22Rv1 (cell line): ENCODE measurements around the gene VENTX.

Experiments used
- ZFX ChIP-seq: fragments of 450-650 bp; IDR thresholded peaks from 2 replicates; pipeline ENCODE4 v1.6.1; 2017; ENCODE audit warnings: antibody characterized with exemption, borderline replicate concordance
- TF ChIP-seq, protein P1 (sequence below): fragments of 450-650 bp; IDR thresholded peaks from 2 replicates; pipeline ENCODE4 v1.5.1; 2017; ENCODE audit warnings: mild to moderate bottlenecking

DNA sequence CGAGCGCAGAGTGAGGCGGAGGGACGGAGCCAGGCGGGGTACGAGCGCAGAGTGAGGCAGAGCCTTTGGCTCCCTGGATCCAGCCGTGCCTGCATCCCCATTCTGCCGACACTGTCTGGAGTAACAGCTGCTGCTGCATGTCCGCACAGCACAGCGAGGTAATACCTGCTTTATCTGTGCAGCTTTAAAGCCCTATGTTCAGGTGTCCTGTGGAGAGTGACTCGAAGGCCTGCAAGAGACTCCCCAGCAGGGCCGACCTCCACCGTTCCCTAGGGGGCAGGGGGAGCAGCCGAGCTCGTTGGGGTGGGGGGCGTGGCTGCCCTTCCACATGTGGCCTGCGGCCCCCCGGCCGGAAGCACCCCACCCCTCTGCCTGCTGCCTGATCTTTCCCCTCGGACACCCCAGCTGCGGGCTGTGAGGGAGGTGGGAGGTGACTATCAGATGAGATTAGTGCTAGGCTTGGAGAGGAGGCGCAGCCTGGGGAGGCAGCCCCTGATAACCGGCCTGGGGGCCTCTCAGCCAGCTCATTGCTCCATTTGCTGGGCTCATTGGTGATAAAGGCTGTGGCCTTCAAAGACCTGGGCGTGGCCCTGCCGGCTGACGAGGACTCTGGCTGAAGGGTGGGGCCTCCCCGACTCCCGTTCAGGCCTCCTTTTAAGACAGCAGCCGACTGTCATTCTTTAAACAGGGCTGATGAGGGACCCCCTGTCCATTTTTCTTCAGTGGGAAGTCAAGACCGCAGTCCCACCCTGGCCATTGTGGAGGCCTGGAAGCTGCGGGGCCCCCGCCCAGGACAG, 8.0 kb downstream of the VENTX start:
- TF ChIP-seq, protein P1, sequence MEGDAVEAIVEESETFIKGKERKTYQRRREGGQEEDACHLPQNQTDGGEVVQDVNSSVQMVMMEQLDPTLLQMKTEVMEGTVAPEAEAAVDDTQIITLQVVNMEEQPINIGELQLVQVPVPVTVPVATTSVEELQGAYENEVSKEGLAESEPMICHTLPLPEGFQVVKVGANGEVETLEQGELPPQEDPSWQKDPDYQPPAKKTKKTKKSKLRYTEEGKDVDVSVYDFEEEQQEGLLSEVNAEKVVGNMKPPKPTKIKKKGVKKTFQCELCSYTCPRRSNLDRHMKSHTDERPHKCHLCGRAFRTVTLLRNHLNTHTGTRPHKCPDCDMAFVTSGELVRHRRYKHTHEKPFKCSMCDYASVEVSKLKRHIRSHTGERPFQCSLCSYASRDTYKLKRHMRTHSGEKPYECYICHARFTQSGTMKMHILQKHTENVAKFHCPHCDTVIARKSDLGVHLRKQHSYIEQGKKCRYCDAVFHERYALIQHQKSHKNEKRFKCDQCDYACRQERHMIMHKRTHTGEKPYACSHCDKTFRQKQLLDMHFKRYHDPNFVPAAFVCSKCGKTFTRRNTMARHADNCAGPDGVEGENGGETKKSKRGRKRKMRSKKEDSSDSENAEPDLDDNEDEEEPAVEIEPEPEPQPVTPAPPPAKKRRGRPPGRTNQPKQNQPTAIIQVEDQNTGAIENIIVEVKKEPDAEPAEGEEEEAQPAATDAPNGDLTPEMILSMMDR, result no peak
- no peak for TF ChIP-seq ZFX
